Measurements from ENCODE around the gene ARHGDIB. TPM values are rescaled to one million over a fixed set of nuclear protein-coding genes. Genes with fewer than 3 reads are reported as not detected.

The ARHGDIB gene
- total and polyA plus RNA-seq, 2 of the 13 experiments (the other 11 are each of a cell fraction or from before 2014, with no cell fraction given): 0.11 to 0.87 TPM

DNA sequence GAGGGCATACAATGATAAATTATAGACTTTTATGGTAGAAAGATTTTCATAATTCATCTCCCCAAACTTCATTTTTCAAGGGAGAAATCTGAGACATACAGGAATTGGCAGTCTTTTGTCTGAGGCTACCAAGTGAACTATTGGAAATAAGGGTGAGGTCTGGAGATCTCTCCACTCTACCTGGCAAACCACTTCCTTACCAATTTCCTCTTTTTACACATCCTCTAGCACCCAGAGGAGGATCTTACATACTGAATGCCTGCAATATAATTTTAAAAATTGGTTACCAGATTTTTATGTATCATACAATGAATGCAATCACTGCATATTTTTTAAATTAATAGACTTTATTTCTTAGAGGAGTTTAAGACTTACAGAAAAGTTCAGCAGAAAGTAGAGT lies 18.1 kb upstream of the ARHGDIB start:
- in situ Hi-C loops (cut with HindIII; ENCODE audit: extremely low pct_ligation_motif_present, low pct_unique_long_range_greater_than_20kb): no loop called here

DNA sequence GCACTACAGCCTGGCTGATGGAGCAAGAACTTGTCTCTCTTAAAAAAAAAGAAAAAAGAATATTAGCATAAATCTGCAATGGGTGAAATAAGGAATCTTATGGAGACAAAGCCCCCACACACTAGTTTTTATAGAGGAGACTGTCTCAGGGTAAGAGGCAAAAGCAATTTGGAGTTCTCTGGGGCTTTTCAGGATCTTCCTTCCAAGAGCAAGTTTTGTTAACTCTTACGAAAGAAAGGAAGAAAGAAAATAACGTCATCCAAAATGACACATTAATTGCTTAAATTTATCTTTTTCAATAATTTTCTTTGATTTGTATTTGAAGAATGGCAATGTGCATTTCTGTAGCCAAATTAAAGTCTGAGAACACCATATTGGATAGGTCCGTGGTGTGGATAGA lies 15.3 kb upstream of the ARHGDIB start:
- 46% methylated on average over 3 of the region's 3 CpGs for WGBS (ENCODE audit: low lambda C conversion rate)
- no peaks in the 10 kb centered on the region for H4K20me1 ChIP-seq (ENCODE audit: insufficient read depth, low read length)
- intact Hi-C loops (cut with micrococcal nuclease; ENCODE audit: unreplicated experiment) (no loop called here), in situ Hi-C loops (cut with HindIII; ENCODE audit: extremely low pct_ligation_motif_present, low pct_unique_long_range_greater_than_20kb) (no loop called here)
- BruUV-seq (replicated peaks): no TSS peak
- no peak overlapping the region for H3K9ac ChIP-seq (ENCODE audit: insufficient read depth, low read depth, low read length)
- no peaks in the 10 kb centered on the region; a peak in 1 of 5 replicates for H3K27me3 ChIP-seq (ENCODE audit: control insufficient read depth in 1 of 2, insufficient read depth in 2 of 2, low read length in 2 of 2)
- ChIA-PET POLR2A (no interaction called here), CTCF (ENCODE audit: low intra/inter-chr PET ratio, low total read pairs) (no interaction called here)
- no peak overlapping the region for H3K27ac ChIP-seq (ENCODE audit: extremely low read length, insufficient read depth, low read length)
- H3K4me3 ChIP-seq (replicated peaks in 1 of 3; ENCODE audit: insufficient read depth in 1 of 3, low read depth in 2 of 3, low read length in 3 of 3): no peak overlapping the region
- H3K4me1 ChIP-seq (ENCODE audit: insufficient read depth, low read length): no peaks in the 10 kb centered on the region
- no peaks in the 10 kb centered on the region for H3K36me3 ChIP-seq (replicated peaks in 1 of 2; ENCODE audit: control insufficient read depth in 1 of 2, insufficient read depth in 2 of 2, low read length in 2 of 2)
- H3K79me2 ChIP-seq (ENCODE audit: insufficient read depth, low read length): no peaks in the 10 kb centered on the region
- no peak overlapping the region for H2AFZ ChIP-seq (ENCODE audit: low read length)
- no peak for FAIRE-seq
- no peaks in the 10 kb centered on the region for H3K9me3 ChIP-seq (ENCODE audit: low read length)
- no peak overlapping the region for H3K4me2 ChIP-seq (ENCODE audit: low read depth, low read length)
- DNase-seq (ENCODE audit: low spot score): no peak
- no peak for ATAC-seq
- TF ChIP-seq, protein P1, sequence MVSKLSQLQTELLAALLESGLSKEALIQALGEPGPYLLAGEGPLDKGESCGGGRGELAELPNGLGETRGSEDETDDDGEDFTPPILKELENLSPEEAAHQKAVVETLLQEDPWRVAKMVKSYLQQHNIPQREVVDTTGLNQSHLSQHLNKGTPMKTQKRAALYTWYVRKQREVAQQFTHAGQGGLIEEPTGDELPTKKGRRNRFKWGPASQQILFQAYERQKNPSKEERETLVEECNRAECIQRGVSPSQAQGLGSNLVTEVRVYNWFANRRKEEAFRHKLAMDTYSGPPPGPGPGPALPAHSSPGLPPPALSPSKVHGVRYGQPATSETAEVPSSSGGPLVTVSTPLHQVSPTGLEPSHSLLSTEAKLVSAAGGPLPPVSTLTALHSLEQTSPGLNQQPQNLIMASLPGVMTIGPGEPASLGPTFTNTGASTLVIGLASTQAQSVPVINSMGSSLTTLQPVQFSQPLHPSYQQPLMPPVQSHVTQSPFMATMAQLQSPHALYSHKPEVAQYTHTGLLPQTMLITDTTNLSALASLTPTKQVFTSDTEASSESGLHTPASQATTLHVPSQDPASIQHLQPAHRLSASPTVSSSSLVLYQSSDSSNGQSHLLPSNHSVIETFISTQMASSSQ (IDR thresholded peaks at IDR 0.05; ENCODE audit: low read depth): no peak
- TF ChIP-seq, protein P1 (CRISPR knock-in tag; IDR thresholded peaks at IDR 0.05; ENCODE audit: borderline replicate concordance): no peak
- TF ChIP-seq, protein P2, sequence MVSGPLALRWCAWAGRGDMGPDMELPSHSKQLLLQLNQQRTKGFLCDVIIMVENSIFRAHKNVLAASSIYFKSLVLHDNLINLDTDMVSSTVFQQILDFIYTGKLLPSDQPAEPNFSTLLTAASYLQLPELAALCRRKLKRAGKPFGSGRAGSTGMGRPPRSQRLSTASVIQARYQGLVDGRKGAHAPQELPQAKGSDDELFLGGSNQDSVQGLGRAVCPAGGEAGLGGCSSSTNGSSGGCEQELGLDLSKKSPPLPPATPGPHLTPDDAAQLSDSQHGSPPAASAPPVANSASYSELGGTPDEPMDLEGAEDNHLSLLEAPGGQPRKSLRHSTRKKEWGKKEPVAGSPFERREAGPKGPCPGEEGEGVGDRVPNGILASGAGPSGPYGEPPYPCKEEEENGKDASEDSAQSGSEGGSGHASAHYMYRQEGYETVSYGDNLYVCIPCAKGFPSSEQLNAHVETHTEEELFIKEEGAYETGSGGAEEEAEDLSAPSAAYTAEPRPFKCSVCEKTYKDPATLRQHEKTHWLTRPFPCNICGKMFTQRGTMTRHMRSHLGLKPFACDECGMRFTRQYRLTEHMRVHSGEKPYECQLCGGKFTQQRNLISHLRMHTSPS (CRISPR knock-in tag; IDR thresholded peaks at IDR 0.05; ENCODE audit: low read depth): no peak
- no peak for TF ChIP-seq ZNF543 (CRISPR knock-in tag; IDR thresholded peaks at IDR 0.05)

More for the DNA sequence above, 18.1 kb upstream of the ARHGDIB start:
- Histone ChIP-seq H4K20me1 (ENCODE audit: insufficient read depth, low read length) (no peaks in the 10 kb centered on the region), H3K9me3 (ENCODE audit: low read length) (no peaks in the 10 kb centered on the region), H3K4me3 (replicated peaks in 1 of 3; ENCODE audit: insufficient read depth in 1 of 3, low read depth in 2 of 3, low read length in 3 of 3) (no peak overlapping the region), H2AFZ (ENCODE audit: low read length) (no peak overlapping the region), H3K79me2 (ENCODE audit: insufficient read depth, low read length) (no peaks in the 10 kb centered on the region), H3K9ac (ENCODE audit: insufficient read depth, low read depth, low read length) (no peak overlapping the region), H3K27me3 (ENCODE audit: control insufficient read depth in 1 of 2, insufficient read depth in 2 of 2, low read length in 2 of 2) (no peaks in the 10 kb centered on the region; a peak in 1 of 5 replicates), H3K27ac (ENCODE audit: extremely low read length, insufficient read depth, low read length) (no peak overlapping the region), H3K4me1 (ENCODE audit: insufficient read depth, low read length) (no peaks in the 10 kb centered on the region), H3K36me3 (replicated peaks in 1 of 2; ENCODE audit: control insufficient read depth in 1 of 2, insufficient read depth in 2 of 2, low read length in 2 of 2) (no peaks in the 10 kb centered on the region), H3K4me2 (ENCODE audit: low read depth, low read length) (no peak overlapping the region)
- intact Hi-C loops (cut with micrococcal nuclease; ENCODE audit: unreplicated experiment): no loop called here
- ChIA-PET CTCF (ENCODE audit: low intra/inter-chr PET ratio, low total read pairs) (no interaction called here), POLR2A (no interaction called here)
- BruUV-seq (replicated peaks): no TSS peak
- DNase-seq (ENCODE audit: low spot score): no peak
- FAIRE-seq: no peak
- TF ChIP-seq, protein P3, sequence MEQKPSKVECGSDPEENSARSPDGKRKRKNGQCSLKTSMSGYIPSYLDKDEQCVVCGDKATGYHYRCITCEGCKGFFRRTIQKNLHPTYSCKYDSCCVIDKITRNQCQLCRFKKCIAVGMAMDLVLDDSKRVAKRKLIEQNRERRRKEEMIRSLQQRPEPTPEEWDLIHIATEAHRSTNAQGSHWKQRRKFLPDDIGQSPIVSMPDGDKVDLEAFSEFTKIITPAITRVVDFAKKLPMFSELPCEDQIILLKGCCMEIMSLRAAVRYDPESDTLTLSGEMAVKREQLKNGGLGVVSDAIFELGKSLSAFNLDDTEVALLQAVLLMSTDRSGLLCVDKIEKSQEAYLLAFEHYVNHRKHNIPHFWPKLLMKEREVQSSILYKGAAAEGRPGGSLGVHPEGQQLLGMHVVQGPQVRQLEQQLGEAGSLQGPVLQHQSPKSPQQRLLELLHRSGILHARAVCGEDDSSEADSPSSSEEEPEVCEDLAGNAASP (CRISPR knock-in tag; IDR thresholded peaks at IDR 0.05; ENCODE audit: borderline replicate concordance): no peak
- TF ChIP-seq EED (CRISPR knock-in tag; IDR thresholded peaks at IDR 0.05) (no peak), ZNF350 (CRISPR knock-in tag; IDR thresholded peaks at IDR 0.05; ENCODE audit: borderline replicate concordance, low read depth) (no peak), BRD4 (CRISPR knock-in tag; IDR thresholded peaks at IDR 0.05) (no peak), SALL2 (CRISPR knock-in tag; IDR thresholded peaks at IDR 0.05) (no peak), GTF3A (CRISPR knock-in tag; conservative IDR thresholded peaks at IDR 0.05) (no peak), FOXK2 (IDR thresholded peaks at IDR 0.05) (no peak), STAG1 (CRISPR knock-in tag; IDR thresholded peaks at IDR 0.05) (no peak), DPF2 (CRISPR knock-in tag; IDR thresholded peaks at IDR 0.05; ENCODE audit: borderline replicate concordance, low read depth) (no peak), TAF1 (CRISPR knock-in tag; IDR thresholded peaks at IDR 0.05) (no peak), TP53 (CRISPR knock-in tag; conservative IDR thresholded peaks at IDR 0.05) (no peak), SIX1 (CRISPR knock-in tag; IDR thresholded peaks at IDR 0.05; ENCODE audit: borderline replicate concordance) (no peak), MEF2D (CRISPR knock-in tag; IDR thresholded peaks at IDR 0.05) (no peak), ZEB1 (IDR thresholded peaks at IDR 0.05; ENCODE audit: insufficient replicate concordance, low read depth) (no peak), ATAD3A (CRISPR knock-in tag; IDR thresholded peaks at IDR 0.05) (no peak), BHLHE40 (IDR thresholded peaks at IDR 0.05; ENCODE audit: low read length) (no peak), U2AF2 (IDR thresholded peaks at IDR 0.05; ENCODE audit: low read depth, low read length) (no peak)
- ATAC-seq: no peak

All from HepG2 (cell line).